Suppressor macrophage treated with lipopolysaccharide for 4 hours (primary cell): Measurements from ENCODE around the gene MYOZ3.

Experiments
- DNase-seq: peaks from one replicate; pipeline ENCODE4 v3.0.0-alpha.2; 2020

The MYOZ3 gene

DNA sequence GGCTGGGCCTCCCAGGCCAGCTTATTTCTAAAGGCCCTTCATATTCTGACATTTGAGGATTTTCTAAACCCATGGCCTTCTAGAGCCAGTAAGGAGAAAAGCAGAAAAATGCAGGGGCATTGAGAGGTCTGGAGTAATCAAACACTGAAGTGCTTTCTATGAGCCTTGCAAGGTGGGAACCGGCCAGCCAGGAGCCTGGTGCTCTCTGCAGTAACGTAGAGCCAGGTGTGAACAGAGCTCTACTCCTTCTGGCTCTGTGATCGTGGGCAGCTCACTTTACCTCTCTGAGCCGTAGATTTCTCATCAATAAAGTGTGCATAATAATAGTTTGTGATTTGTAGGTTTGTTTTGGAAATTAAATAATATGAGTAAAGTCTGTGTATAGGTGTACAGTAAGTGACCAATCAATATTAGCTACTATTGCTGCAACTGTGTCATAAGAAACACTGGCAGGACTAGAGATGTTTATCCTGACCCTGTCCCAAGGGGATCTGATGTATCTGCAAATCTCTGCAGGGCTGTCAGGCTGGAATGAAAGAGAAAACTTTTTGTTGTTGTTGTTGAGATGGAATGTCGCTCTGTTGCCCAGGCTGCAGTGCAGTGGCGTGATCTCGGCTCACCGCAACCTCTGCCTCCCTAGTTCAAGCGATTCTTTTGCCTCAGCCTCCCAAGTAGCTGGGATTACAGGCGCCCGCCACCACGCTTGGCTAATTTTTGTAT lies 17.9 kb upstream of the MYOZ3 start:
- no peak for DNase-seq

DNA sequence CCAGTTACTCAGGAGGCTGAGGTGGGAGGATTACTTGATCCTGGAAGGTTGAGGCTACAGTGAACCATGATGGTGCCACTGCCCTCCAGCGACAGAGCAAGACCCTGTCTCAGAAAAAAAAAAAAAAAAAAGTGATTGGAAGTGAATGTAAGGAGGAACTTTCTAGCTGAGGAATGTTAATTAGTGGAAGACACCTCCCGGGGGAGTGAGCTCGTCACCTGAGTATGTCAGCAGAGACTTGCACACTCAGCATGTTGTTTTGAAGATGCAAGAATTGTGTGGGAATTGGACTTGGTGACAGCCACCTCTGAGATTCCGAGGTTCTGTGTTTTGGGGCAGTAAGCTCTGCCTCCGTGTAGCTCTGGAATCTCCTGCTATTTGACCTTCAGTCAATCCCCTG lies 17.0 kb upstream of the MYOZ3 start:
- DNase-seq = no peak

DNA sequence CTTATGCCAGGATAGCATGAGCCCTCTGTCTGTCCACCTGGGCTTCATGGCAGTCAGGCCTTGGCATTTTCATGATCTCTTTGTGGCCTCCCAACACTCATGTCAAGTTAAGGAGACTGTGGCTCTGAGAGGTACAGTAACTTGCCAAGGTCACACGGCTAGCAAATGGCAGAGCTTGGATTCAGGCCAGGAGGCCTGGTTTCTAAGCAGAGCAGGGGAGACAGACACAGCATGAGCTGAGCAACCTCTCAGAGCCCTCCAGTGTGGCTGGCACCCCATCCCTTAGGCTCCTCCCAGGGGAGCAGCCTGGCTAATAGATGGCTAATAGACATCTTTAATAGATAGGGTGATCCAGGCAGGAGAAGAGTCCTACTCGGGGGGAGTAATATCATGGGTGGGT lies 16.5 kb upstream of the MYOZ3 start:
- DNase-seq = no peak

DNA sequence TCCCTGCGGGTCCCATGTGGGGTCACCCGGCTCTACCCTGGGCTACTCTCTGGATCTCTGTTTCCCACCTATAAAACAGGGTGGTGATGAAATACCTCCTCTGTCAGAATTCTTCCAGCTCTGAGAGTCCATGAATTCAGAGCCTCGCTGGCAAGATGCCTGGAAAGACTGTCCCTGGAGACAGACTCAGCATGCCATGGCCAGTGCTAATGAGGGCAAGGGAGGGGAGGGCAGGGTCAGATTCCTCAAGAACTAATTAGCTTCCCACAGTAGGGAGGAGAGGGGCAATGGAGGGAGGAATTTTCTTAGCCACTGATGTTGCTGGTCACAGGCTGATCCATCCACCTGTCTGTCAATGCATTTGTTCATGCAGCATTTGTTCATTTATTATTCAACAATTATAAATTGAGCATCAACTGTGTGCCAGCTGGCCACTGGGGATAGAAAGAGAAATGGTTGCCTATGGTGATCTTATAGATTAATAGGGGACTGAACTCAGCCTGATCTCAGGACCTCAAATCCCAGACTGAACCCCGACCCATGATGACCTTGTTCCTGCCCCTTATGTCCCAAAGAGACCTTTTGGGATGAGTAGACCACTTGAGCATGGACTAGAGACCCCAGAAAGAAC lies 15.9 kb upstream of the MYOZ3 start:
- no peak for DNase-seq

DNA sequence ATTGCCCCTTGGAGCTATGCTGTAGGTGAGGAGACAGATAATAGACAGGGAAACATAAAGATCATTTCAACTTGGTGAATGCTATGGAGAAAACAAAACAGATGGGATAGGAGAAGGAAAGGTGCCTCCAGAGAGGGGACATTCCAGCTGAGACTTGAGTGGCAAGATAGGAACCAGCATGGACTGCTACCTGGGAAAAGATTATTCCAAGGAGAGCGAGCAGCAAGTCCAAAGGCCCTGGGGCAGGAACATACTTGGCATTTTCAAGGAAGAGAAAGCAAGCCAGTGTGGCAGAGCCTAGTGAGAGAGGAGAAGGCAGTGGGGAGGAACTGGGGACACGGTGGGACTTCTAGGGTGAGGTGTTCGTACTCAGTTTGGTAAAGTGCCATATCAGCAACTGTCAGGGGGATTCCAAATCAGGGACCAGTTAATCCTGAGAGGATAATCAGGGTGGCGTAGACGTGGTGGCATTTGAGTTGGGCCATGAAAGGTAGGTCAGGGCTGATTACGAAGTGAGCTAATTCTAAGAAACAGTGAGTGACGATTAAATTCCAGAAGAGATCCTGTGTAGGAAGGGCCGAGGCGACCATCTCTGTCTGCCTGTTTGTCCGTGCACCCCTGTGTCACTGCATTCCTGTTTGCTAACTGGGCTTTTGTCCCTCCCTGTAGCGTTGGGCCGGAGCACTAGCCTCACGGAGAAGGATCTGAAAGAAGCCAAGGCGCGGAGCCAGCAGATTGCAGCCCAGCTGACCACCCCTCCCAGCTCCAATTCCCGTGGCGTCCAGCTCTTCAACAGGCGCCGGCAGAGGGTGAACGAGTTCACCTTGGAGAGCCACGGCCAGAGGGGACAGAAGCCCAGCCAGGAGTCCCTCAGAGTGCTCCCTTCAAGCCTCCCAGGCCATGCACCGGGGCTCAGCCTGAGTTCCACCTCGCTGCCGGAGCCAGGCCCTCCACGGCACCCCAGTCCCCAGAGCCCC lies 13.5 kb upstream of the MYOZ3 start:
- DNase-seq = no peak

DNA sequence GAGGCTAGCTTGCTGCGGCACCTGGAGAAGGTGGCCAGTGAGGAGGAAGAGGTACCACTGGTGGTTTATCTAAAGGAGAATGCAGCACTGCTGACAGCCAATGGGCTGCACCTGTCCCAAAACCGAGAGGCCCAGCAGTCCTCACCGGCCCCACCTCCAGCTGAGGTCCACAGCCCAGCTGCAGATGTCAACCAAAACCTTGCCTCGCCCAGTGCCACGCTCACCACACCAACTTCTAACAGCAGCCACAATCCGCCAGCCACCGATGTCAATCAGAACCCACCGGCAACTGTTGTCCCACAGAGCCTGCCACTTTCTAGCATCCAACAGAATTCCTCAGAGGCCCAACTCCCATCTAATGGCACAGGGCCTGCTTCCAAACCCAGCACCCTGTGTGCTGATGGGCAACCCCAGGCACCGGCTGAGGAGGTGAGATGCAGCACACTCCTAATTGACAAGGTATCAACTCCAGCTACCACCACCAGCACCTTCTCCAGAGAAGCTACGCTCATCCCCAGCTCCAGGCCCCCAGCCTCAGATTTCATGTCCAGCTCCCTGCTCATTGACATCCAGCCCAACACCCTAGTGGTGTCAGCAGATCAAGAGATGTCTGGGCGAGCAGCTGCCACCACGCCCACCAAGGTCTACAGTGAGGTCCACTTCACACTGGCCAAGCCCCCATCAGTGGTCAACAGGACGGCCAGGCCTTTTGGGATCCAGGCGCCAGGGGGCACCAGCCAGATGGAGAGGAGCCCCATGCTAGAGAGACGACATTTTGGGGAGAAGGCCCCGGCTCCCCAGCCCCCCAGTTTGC lies 12.6 kb upstream of the MYOZ3 start:
- no peak for DNase-seq

DNA sequence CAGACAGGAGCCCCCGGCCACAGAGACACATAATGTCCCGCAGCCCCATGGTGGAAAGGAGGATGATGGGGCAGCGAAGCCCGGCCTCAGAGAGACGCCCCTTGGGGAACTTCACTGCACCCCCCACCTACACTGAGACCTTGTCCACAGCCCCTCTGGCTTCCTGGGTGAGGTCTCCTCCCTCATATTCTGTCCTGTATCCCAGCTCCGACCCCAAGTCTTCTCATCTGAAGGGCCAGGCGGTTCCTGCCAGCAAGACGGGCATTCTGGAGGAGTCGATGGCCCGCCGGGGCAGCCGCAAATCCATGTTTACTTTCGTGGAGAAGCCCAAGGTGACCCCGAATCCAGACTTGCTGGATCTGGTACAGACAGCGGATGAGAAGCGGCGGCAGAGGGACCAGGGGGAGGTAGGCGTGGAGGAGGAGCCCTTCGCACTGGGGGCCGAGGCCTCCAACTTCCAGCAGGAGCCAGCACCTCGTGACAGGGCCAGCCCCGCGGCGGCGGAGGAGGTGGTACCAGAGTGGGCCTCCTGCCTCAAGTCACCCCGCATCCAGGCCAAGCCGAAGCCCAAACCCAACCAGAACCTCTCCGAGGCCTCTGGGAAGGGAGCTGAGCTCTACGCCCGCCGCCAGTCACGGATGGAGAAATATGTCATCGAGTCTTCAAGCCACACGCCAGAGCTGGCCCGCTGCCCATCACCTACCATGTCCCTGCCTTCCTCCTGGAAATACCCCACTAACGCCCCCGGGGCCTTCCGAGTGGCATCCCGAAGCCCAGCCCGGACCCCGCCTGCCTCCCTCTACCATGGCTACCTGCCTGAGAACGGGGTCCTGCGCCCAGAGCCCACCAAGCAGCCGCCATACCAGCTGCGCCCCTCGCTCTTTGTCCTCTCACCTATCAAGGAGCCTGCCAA lies 11.7 kb upstream of the MYOZ3 start:
- no peak for DNase-seq

DNA sequence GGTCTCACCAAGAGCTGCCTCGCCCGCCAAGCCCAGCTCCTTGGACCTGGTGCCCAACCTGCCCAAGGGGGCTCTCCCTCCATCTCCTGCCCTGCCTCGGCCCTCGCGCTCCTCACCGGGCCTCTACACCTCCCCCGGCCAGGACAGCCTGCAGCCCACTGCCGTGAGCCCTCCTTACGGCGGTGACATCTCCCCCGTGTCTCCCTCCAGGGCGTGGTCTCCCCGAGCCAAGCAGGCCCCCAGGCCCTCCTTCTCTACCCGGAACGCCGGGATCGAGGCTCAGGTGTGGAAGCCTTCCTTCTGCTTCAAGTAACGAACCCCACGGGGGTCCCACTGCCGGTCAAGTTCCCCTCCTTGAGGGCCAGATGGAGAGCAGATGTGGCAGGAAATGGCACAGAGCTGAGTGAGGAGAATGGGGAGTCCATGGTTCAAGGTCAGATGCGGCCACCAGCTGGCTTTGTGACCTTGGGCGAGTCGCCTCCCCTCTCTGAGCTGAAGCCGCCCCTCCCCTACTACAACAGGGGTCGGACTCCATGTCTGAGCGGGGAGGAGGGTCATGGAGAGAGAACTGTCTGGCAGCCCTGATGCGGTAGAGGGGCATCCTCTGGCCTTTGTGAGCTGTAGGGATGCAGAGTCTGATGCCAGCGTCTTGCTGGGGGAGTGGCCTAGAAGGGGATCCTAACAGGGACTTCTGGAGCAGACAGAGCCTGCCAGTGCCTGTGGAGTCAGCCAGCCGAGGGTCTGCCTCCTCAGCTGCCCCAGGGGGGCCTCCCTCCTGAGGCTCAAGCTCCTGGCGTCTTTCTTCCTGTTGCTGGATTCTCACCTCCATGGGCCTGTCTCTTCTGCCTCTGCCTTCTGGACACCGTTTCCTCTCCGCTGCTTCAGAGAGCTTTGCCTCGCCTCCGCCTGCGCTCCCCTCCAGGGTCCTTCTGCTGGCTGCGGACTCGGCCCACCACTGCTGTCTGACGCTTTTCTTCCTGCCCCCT lies 10.7 kb upstream of the MYOZ3 start:
- no peak for DNase-seq

DNA sequence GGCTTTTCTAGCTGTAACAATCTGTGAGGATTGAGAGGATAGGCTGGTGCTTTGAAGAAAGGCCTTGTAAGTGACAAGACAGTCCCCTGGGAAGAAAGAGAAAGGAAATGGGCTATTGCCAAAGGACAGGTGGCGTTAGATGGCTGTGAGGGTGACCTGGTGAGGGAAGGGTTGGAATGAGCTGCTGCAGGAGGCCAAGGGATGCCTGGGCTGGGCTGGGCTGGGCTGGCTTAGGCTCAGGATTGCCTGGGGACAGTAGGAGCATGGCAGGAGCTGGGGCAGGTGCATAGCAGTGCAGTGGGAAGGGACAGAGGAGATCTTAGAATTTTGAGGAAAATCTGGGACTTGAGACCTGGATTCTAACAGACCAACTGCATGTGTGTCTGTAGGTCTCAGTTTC lies 9.7 kb upstream of the MYOZ3 start:
- DNase-seq = no peak

DNA sequence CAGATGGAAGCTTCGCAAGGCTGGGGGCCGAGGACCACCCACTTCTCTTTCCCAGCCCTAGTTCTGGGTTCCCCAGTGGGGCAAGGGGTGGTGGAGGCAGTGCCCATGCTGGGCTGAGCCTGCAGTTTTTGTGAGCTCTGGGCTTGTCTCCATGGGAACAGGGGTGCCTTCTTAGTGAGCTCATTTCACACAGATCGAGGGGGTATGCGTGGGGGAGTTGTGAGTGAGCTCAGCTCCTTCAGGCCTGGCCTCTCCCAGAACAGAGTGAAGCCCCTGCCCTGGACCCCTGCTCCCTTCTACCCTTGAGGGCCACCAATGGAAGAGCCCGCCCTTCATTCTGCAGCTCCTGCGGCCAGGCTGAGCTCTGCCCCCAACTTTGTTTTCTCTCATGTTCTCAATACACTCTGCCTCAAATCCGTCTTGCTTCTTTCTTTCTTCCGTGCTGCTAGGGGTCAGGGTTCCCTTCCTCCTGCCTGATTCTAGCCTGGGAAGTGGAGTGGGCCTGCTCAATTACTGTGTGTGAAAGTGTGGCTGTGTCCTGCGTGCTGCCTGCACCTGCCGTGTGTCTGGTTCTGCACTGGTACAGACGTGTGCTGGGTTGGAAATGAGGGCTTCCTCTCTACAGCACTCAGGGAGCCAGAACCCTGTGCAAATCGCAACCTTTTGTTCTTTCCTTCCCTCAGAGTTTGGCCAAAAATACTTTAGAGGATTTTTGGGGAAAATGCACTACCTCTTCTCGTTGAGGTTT lies 9.0 kb upstream of the MYOZ3 start:
- no peak for DNase-seq

DNA sequence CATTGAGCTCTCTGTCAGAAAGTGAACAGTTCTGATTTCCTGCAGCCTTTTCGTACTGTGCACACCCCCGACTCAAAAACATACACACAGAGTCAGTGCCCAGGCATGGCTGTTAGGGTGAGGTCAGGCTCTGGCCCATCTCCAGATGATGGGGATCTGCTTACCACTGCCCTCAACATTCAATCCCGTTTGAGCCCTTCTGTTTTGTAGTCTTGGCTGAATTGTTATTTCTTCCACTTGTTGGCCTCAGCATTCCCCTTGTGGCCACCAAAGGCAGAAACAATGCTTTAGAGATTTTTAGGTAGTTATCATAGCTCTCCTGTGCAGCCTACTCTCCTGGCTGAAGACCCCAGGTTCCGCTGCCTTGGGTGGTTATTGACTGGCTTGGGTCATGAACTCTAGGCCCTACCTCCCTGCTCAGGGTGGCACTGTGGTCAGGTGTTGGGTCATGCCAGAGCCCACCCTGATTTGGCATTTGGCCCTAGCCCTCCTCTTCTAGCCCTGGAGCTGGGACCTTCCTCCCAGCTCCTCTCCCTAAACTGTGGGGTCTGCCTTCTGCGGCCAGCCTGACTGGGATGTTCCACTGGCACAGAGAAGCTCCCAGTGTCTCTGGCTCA lies 7.8 kb upstream of the MYOZ3 start:
- no peak for DNase-seq

DNA sequence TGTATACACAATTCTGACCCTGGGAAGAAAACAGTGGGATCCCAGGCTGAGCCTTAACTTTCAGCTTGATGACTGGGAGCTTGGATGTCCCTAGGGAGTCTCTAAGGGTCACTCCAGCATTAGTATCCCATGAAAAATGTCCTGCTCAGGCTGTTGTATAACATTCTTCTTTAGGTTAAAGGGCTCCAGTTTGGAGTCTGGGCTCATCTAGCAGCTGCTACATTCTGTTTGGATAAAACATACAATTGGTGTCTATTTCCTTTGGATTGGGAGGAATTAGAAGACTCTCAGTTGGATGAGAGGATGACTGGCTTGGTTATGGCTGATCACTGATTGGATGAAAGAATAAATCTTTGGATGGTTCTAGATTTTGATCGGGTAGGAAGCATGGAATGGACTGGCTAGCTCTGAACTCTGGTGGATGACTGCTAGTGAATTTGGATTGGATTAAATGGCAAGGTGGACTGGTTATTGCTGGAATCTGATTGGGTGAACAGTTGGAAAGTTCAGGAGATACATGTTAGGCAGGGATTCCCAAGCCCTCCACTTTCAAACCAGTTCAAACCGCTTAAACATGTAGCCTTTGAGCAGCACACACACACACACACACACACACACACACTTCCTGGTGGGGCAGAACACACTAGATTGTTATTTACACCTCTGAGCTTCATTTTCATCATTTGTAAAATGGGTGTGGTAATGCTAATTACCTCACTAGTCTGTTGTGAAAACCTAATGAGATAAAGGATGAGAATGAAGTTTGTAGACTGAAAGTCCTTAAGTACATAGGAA lies 7.1 kb upstream of the MYOZ3 start:
- no peak for DNase-seq

DNA sequence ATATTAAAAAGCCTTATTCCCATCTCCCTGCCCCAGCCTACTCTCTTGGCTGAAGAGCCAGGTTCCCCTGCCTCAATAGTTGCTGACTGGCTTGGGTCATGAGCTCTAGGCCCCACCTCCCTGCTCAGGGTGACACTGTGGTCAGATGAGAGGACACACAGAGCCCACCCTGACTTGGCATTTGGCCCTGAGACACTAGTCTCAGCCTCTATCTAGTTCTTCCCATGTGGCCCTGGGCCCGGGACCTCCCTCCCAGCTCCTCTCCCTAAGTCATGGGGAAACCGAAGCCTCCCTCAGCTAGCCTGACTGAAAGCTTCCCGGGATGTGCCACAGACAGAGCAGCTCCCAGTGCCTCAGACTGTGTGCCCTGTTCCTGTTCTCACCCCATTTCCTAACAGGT lies 5.8 kb upstream of the MYOZ3 start:
- DNase-seq = no peak

DNA sequence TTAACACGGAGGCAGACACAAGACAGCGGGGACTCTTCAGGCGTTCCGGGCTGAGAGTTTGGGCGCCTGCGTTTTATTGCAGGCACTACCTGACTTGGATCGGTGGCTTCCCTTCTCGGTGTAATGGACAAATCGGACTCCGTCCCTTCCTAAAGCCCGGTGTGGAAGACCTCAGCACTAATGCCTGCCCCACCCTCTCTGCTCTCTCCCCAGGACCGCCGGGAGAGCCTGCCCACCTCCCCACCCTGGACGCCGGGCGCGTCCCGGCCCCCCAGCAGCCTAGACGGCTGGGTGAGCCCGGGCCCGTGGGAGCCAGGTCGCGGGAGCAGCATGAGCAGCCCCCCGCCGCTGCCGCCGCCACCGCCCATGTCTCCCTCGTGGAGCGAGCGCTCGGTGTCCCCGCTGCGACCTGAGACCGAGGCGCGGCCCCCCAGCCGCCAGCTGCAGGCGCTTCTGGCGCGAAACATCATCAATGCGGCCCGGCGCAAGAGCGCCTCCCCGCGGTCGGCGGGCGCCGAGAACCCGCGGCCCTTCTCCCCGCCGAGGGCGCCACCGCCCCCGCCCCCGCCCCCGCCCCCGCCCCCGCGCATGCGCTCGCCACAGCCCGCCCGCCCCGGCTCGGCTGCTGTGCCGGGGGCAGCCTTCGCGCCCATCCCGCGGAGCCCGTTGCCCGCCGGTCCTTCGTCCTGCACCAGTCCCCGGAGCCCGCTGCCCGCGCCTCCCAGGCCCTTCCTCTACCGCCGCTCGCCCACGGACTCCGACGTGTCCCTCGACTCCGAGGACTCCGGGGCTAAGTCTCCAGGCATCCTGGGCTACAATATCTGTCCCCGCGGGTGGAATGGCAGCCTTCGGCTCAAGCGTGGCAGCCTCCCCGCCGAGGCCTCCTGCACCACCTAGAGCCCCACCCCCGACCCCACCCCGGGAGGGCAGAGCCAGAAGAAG lies 4.6 kb upstream of the MYOZ3 start:
- DNase-seq = peak; percentile 55

DNA sequence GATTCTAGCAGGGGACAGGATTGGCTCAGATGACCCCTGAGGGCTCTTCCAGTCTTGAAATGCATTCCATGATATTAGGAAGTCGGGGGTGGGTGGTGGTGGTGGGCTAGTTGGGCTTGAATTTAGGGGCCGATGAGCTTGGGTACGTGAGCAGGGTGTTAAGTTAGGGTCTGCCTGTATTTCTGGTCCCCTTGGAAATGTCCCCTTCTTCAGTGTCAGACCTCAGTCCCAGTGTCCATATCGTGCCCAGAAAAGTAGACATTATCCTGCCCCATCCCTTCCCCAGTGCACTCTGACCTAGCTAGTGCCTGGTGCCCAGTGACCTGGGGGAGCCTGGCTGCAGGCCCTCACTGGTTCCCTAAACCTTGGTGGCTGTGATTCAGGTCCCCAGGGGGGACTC lies 2.9 kb upstream of the MYOZ3 start:
- DNase-seq = no peak

DNA sequence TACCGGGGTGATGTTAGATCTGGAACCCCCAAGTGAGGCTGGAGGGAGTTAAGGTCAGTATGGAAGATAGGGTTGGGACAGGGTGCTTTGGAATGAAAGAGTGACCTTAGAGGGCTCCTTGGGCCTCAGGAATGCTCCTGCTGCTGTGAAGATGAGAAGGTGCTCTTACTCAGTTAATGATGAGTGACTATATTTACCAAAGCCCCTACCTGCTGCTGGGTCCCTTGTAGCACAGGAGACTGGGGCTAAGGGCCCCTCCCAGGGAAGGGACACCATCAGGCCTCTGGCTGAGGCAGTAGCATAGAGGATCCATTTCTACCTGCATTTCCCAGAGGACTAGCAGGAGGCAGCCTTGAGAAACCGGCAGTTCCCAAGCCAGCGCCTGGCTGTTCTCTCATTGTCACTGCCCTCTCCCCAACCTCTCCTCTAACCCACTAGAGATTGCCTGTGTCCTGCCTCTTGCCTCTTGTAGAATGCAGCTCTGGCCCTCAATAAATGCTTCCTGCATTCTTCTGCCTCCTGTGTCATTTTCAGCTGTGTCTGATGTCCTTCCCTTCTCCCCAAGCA lies 2.3 kb upstream of the MYOZ3 start:
- no peak for DNase-seq
